Stimulated activated CD4-positive, alpha-beta T cell treated with anti-CD3 and anti-CD28 coated beads, TNF-alpha, amount 100 ng/mL, for 24 hours (primary cell): Measurements from ENCODE around the gene GOLGA6D.
A peak's percentile ranks its signal among the peaks of the same experiment; 100 is the strongest.
"Not testable (repeated sequence)": the region's sequence is repeated elsewhere in the genome, so short reads cannot be mapped to it uniquely, and the experiment has no call there.

Source experiments
- DNase-seq, 3 experiments: peaks; one replicate each; pipeline ENCODE4 v3.0.0-alpha.2; 2020; ENCODE audit warnings: low read depth in 3 of 3

Gene GOLGA6D

GRCh38 chr15:75282572-75282971 is at the start of gene GOLGA6D:
Gene GOLGA6D, plus strand, starts transcription at chr15:75282835. Its CDS starts 41 bp downstream, at chr15:75282876.
- DNase-seq = not testable (repeated sequence)

GRCh38 chr15:75233504-75234190 is 49.0 kb upstream of the GOLGA6D start:
- no peak for DNase-seq

- no peak for DNase-seq
Measured at GRCh38 chr15:75234191-75234810, 48.3 kb upstream of the GOLGA6D start.

GRCh38 chr15:75235051-75235673 is 47.5 kb upstream of the GOLGA6D start:
- no peak for DNase-seq

- no peak for DNase-seq
Measured at GRCh38 chr15:75235760-75236729, 46.6 kb upstream of the GOLGA6D start.

- no peak for DNase-seq
Measured at GRCh38 chr15:75237316-75237982, 45.2 kb upstream of the GOLGA6D start.

GRCh38 chr15:75238150-75238549 is 44.5 kb upstream of the GOLGA6D start:
- no peak for DNase-seq

GRCh38 chr15:75245741-75246140 is 36.9 kb upstream of the GOLGA6D start:
- DNase-seq = not testable (repeated sequence)

GRCh38 chr15:75248991-75249390 is 33.6 kb upstream of the GOLGA6D start:
- DNase-seq = not testable (repeated sequence)

- DNase-seq = no peak
Measured at GRCh38 chr15:75249726-75250125, 32.9 kb upstream of the GOLGA6D start.

GRCh38 chr15:75251343-75251742 is 31.3 kb upstream of the GOLGA6D start:
- DNase-seq = not testable (repeated sequence)

- DNase-seq = not testable (repeated sequence)
Measured at GRCh38 chr15:75252285-75252684, 30.4 kb upstream of the GOLGA6D start.

GRCh38 chr15:75258034-75258433 is 24.6 kb upstream of the GOLGA6D start, which contains the start of gene GOLGA6C:
Gene GOLGA6C, plus strand, starts transcription at chr15:75258334. Its CDS starts 265 bp downstream, at chr15:75258599.
- not testable (repeated sequence) for DNase-seq

- DNase-seq = not testable (repeated sequence)
Measured at GRCh38 chr15:75258620-75259343, 23.9 kb upstream of the GOLGA6D start.

GRCh38 chr15:75259873-75260272 is 22.8 kb upstream of the GOLGA6D start:
- DNase-seq = not testable (repeated sequence)

- not testable (repeated sequence) for DNase-seq
Measured at GRCh38 chr15:75273751-75274359, 8.8 kb upstream of the GOLGA6D start.

GRCh38 chr15:75274509-75275107 is 8.0 kb upstream of the GOLGA6D start:
- peak; percentile 20 to 75 (median 25) for DNase-seq

GRCh38 chr15:75275617-75276016 is 7.0 kb upstream of the GOLGA6D start:
- not testable (repeated sequence) for DNase-seq

- not testable (repeated sequence) for DNase-seq
Measured at GRCh38 chr15:75278497-75278896, 4.1 kb upstream of the GOLGA6D start.
